ENCODE data around the gene SPATA22.
"Not testable (repeated sequence)": the region's sequence is repeated elsewhere in the genome, so short reads cannot be mapped to it uniquely, and the experiment has no call there.

SPATA22 gene

GRCh38 chr17:3471599-3471998 lies at the start of gene SPATA22:
Gene SPATA22, minus strand, starts transcription at chr17:3471819. Its CDS starts 2,494 bp downstream, at chr17:3469325.
- Mint-ChIP-seq H3K27ac (no peak within 1 kb of the TSS), H3K36me3 (ENCODE audit: low read depth) (no peaks in the 10 kb centered on the region), H3K4me1 (ENCODE audit: low read depth) (no peaks in the 10 kb centered on the region)

GRCh38 chr17:3519472-3519871 lies 47.9 kb upstream of the SPATA22 start:
- not testable (repeated sequence) for H3K36me3 Mint-ChIP-seq (ENCODE audit: low read depth); H3K27ac Mint-ChIP-seq; H3K4me3 Mint-ChIP-seq; H3K4me1 Mint-ChIP-seq (ENCODE audit: low read depth); H3K9me3 Mint-ChIP-seq; H3K27me3 Mint-ChIP-seq

More at GRCh38 chr17:3471599-3471998, at the start of gene SPATA22:
- H3K4me3 Mint-ChIP-seq, result no peak within 1 kb of the TSS
- H3K27me3 Mint-ChIP-seq, result peaks cover 9% of the 10 kb centered on the region
- H3K9me3 Mint-ChIP-seq, result no peaks in the 10 kb centered on the region

GRCh38 chr17:3514873-3515272 lies 43.3 kb upstream of the SPATA22 start:
- H3K9me3 Mint-ChIP-seq, result no peaks in the 10 kb centered on the region
- no peak overlapping the region for H3K4me3 Mint-ChIP-seq
- no peak overlapping the region for H3K27ac Mint-ChIP-seq
- H3K4me1 Mint-ChIP-seq (ENCODE audit: low read depth), result no peaks in the 10 kb centered on the region
- H3K36me3 Mint-ChIP-seq (ENCODE audit: low read depth), result no peaks in the 10 kb centered on the region
- no peaks in the 10 kb centered on the region for H3K27me3 Mint-ChIP-seq

GRCh38 chr17:3514167-3514566 lies 42.5 kb upstream of the SPATA22 start:
- H3K27me3 Mint-ChIP-seq; H3K27ac Mint-ChIP-seq; H3K4me3 Mint-ChIP-seq; H3K36me3 Mint-ChIP-seq (ENCODE audit: low read depth); H3K4me1 Mint-ChIP-seq (ENCODE audit: low read depth); H3K9me3 Mint-ChIP-seq: not testable (repeated sequence)

- no peak overlapping the region for H3K27ac Mint-ChIP-seq
- H3K36me3 Mint-ChIP-seq (ENCODE audit: low read depth), result no peaks in the 10 kb centered on the region
- H3K27me3 Mint-ChIP-seq, result peaks cover 3% of the 10 kb centered on the region
- no peak overlapping the region for H3K4me3 Mint-ChIP-seq
- H3K9me3 Mint-ChIP-seq, result peaks cover 4% of the 10 kb centered on the region
- no peaks in the 10 kb centered on the region for H3K4me1 Mint-ChIP-seq (ENCODE audit: low read depth)
Observed at GRCh38 chr17:3513305-3514035, 41.9 kb upstream of the SPATA22 start.

GRCh38 chr17:3512505-3513171 lies 41.0 kb upstream of the SPATA22 start:
- H3K9me3 Mint-ChIP-seq, result peaks cover 4% of the 10 kb centered on the region
- H3K27me3 Mint-ChIP-seq, result peaks cover 3% of the 10 kb centered on the region
- H3K27ac Mint-ChIP-seq, result no peak overlapping the region
- no peak overlapping the region for H3K4me3 Mint-ChIP-seq
- H3K4me1 Mint-ChIP-seq (ENCODE audit: low read depth), result no peaks in the 10 kb centered on the region
- H3K36me3 Mint-ChIP-seq (ENCODE audit: low read depth), result no peaks in the 10 kb centered on the region

GRCh38 chr17:3511852-3512504 lies 40.4 kb upstream of the SPATA22 start:
- H3K4me1 Mint-ChIP-seq (ENCODE audit: low read depth), result no peaks in the 10 kb centered on the region
- peaks cover 4% of the 10 kb centered on the region for H3K9me3 Mint-ChIP-seq
- H3K36me3 Mint-ChIP-seq (ENCODE audit: low read depth), result no peaks in the 10 kb centered on the region
- H3K27me3 Mint-ChIP-seq, result peaks cover 3% of the 10 kb centered on the region
- no peak overlapping the region for H3K4me3 Mint-ChIP-seq
- H3K27ac Mint-ChIP-seq, result no peak overlapping the region

GRCh38 chr17:3510090-3510489 lies 38.5 kb upstream of the SPATA22 start:
- Mint-ChIP-seq H3K27ac (no peak overlapping the region), H3K36me3 (ENCODE audit: low read depth) (no peaks in the 10 kb centered on the region), H3K4me3 (no peak overlapping the region), H3K4me1 (ENCODE audit: low read depth) (no peaks in the 10 kb centered on the region), H3K27me3 (peaks cover 3% of the 10 kb centered on the region), H3K9me3 (peaks cover 4% of the 10 kb centered on the region)

GRCh38 chr17:3507869-3508268 lies 36.2 kb upstream of the SPATA22 start:
- Mint-ChIP-seq H3K36me3 (ENCODE audit: low read depth) (no peaks in the 10 kb centered on the region), H3K27me3 (peaks cover 3% of the 10 kb centered on the region), H3K27ac (no peak overlapping the region), H3K9me3 (peaks cover 4% of the 10 kb centered on the region), H3K4me1 (ENCODE audit: low read depth) (no peaks in the 10 kb centered on the region), H3K4me3 (no peak overlapping the region)

- Mint-ChIP-seq H3K4me3 (no peak overlapping the region), H3K27me3 (peaks cover 3% of the 10 kb centered on the region), H3K27ac (no peak overlapping the region), H3K9me3 (peaks cover 4% of the 10 kb centered on the region), H3K4me1 (ENCODE audit: low read depth) (no peaks in the 10 kb centered on the region), H3K36me3 (ENCODE audit: low read depth) (no peaks in the 10 kb centered on the region)
Observed at GRCh38 chr17:3507071-3507470, 35.5 kb upstream of the SPATA22 start.

- no peak overlapping the region for H3K27ac Mint-ChIP-seq
- no peak overlapping the region for H3K4me3 Mint-ChIP-seq
- H3K4me1 Mint-ChIP-seq (ENCODE audit: low read depth), result no peaks in the 10 kb centered on the region
- no peaks in the 10 kb centered on the region for H3K36me3 Mint-ChIP-seq (ENCODE audit: low read depth)
- peaks cover 4% of the 10 kb centered on the region for H3K9me3 Mint-ChIP-seq
- H3K27me3 Mint-ChIP-seq, result peaks cover 3% of the 10 kb centered on the region
Observed at GRCh38 chr17:3506054-3506453, 34.4 kb upstream of the SPATA22 start.

- Mint-ChIP-seq H3K4me1 (ENCODE audit: low read depth) (no peaks in the 10 kb centered on the region), H3K4me3 (no peak overlapping the region), H3K27ac (no peak overlapping the region)
Observed at GRCh38 chr17:3505008-3505407, 33.4 kb upstream of the SPATA22 start.

GRCh38 chr17:3503285-3503684 lies 31.7 kb upstream of the SPATA22 start:
- Mint-ChIP-seq H3K4me1 (ENCODE audit: low read depth) (no peaks in the 10 kb centered on the region), H3K36me3 (ENCODE audit: low read depth) (no peaks in the 10 kb centered on the region), H3K27me3 (no peaks in the 10 kb centered on the region), H3K27ac (no peak overlapping the region), H3K4me3 (no peak overlapping the region), H3K9me3 (no peaks in the 10 kb centered on the region)

More at GRCh38 chr17:3505008-3505407, 33.4 kb upstream of the SPATA22 start:
- Mint-ChIP-seq H3K36me3 (ENCODE audit: low read depth) (no peaks in the 10 kb centered on the region), H3K27me3 (peaks cover 3% of the 10 kb centered on the region), H3K9me3 (peaks cover 4% of the 10 kb centered on the region)

- Mint-ChIP-seq H3K27ac (no peak overlapping the region), H3K4me3 (no peak overlapping the region), H3K4me1 (ENCODE audit: low read depth) (no peaks in the 10 kb centered on the region), H3K27me3 (no peaks in the 10 kb centered on the region), H3K9me3 (no peaks in the 10 kb centered on the region), H3K36me3 (ENCODE audit: low read depth) (no peaks in the 10 kb centered on the region)
Observed at GRCh38 chr17:3502466-3502865, 30.8 kb upstream of the SPATA22 start.

- H3K27me3 Mint-ChIP-seq, result no peaks in the 10 kb centered on the region
Observed at GRCh38 chr17:3501344-3501743, 29.7 kb upstream of the SPATA22 start.

More at GRCh38 chr17:3501344-3501743, 29.7 kb upstream of the SPATA22 start:
- H3K4me1 Mint-ChIP-seq (ENCODE audit: low read depth), result no peaks in the 10 kb centered on the region
- H3K4me3 Mint-ChIP-seq, result no peak overlapping the region
- H3K27ac Mint-ChIP-seq, result no peak overlapping the region
- no peaks in the 10 kb centered on the region for H3K9me3 Mint-ChIP-seq
- H3K36me3 Mint-ChIP-seq (ENCODE audit: low read depth), result no peaks in the 10 kb centered on the region

Data from stimulated activated naive CD8-positive, alpha-beta T cell treated with anti-CD3 and anti-CD28 coated beads, Interleukin-15, Interleukin-2, amounts not matched to agents 100 ng/mL and 50 ng/mL, for 24 hours (primary cell).